Activated T-helper 2 cell treated with anti-CD3 and anti-CD28 coated beads, Interferon-gamma antibody, Interleukin-2, Interleukin-4, amounts not matched to agents 10 μg/mL and 5 μg/mL and 100 μg/mL, durations not matched to agents 14 hours and 24 hours and 36 hours (primary cell): ENCODE results near the gene KLHL7. TPM values are rescaled to one million over a fixed set of nuclear protein-coding genes. Genes with fewer than 3 reads are reported as not detected.

Experiments
- DNase-seq: peaks from one replicate; pipeline ENCODE4 v3.0.0; 2021; ENCODE audit warnings: low spot score
- H3K27ac Mint-ChIP-seq: one replicate; pipeline ENCODE4 v1.8.0; 2021; ENCODE audit warnings: mixed read lengths
- H3K27me3 Mint-ChIP-seq: one replicate; pipeline ENCODE4 v1.8.0; 2021; ENCODE audit warnings: low read depth, mixed read lengths
- H3K36me3 Mint-ChIP-seq: one replicate; pipeline ENCODE4 v1.8.0; 2021; ENCODE audit warnings: low read depth, mixed read lengths
- H3K4me1 Mint-ChIP-seq: one replicate; pipeline ENCODE4 v1.8.0; 2021; ENCODE audit warnings: low read depth, mixed read lengths
- H3K4me3 Mint-ChIP-seq: one replicate; pipeline ENCODE4 v1.8.0; 2021; ENCODE audit warnings: low read depth, mild to moderate bottlenecking, moderate library complexity, mixed read lengths
- H3K9me3 Mint-ChIP-seq: one replicate; pipeline ENCODE4 v1.8.0; 2021; ENCODE audit warnings: mixed read lengths
- intact Hi-C: fragments of 100-400 bp; cut with micrococcal nuclease; formaldehyde crosslinking; loops from one replicate; pipeline ENCODE4 v1.15.1; 2023
- total RNA-seq: library from RNA; stranded (reverse); gene quantifications from 2 replicates; pipeline ENCODE4 v1.2.3, GENCODE V29; 2022

KLHL7 gene, protein sequence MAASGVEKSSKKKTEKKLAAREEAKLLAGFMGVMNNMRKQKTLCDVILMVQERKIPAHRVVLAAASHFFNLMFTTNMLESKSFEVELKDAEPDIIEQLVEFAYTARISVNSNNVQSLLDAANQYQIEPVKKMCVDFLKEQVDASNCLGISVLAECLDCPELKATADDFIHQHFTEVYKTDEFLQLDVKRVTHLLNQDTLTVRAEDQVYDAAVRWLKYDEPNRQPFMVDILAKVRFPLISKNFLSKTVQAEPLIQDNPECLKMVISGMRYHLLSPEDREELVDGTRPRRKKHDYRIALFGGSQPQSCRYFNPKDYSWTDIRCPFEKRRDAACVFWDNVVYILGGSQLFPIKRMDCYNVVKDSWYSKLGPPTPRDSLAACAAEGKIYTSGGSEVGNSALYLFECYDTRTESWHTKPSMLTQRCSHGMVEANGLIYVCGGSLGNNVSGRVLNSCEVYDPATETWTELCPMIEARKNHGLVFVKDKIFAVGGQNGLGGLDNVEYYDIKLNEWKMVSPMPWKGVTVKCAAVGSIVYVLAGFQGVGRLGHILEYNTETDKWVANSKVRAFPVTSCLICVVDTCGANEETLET
- total RNA-seq, result 20.2 and 21.6 TPM in 2 replicates

DNA sequence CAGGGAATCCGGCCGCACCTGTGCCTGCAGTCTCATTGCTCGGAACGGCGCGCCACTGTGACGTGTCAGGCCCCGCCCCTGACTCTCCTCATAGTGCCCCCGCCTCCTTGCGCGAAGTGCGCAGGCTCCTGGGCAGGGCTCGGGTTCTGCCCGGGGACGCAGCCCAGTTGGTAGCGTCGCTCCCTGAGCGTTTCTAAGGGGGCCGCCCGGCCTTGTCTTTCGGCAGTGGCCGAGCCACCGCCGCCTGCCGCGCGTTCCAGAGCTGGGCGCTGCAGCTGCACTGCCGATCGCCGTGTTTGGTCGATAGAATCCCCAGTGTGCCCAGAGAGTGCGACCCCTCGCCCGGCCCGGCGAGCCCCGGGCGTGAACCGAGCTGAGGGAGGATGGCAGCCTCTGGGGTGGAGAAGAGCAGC, at the start of gene KLHL7:
Gene KLHL7 (plus strand): TSS at position 142 of the 413 bp plus-strand sequence. CDS start 242 bp downstream, at position 384.
- peak within 1 kb of the TSS; percentile 93 for H3K4me3 Mint-ChIP-seq
- peaks cover 30% of the 10 kb centered on the region for H3K4me1 Mint-ChIP-seq
- peaks cover 5% of the 10 kb centered on the region for H3K36me3 Mint-ChIP-seq
- H3K27me3 Mint-ChIP-seq, result no peaks in the 10 kb centered on the region
- intact Hi-C loops, result loop anchor here (1.0 to 5.0 kb wide), 4 partner anchors 76 to 369 kb away; partner anchors contain the start of genes HYCC1 and TOMM7
- DNase-seq, result peak; percentile 94
- H3K27ac Mint-ChIP-seq, result peak within 1 kb of the TSS; percentile 93
- H3K9me3 Mint-ChIP-seq, result no peaks in the 10 kb centered on the region

DNA sequence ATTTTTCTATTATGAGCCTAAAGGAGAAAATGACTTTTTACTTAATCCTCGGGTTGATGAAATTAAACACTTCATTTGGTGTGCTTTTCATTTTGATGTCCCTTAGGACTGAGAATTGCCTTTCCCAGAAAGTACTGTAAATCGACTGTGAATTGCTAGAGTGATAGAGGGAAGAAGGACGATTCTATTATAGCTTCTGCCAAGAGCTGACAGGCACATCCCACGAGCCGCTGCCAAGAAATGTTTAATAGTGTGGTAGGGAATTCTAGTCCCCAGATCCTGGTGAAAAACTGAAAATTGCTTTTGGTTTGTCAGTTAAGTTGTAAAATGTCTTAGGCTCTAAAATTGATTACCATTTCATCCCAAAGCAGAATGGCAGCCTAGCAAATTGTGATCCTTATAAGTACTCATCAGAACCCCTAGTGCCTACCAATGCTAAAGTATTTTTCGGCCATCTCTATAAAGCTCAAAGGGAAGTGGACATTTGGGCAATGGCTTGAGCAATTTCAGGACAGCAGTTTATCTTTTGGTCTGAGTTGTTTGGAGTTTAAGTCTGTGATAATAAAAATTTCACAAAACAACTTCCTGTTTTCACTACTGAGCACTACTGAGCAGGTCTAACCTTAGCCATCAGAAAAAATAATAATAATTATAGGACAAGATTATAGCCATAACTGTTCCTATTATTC, 47.0 kb upstream of the KLHL7 start:
- intact Hi-C loops, result no loop called here
- H3K36me3 Mint-ChIP-seq, result no peaks in the 10 kb centered on the region
- no peak for DNase-seq
- peaks cover 4% of the 10 kb centered on the region for H3K4me1 Mint-ChIP-seq
- peaks cover 7% of the 10 kb centered on the region for H3K27me3 Mint-ChIP-seq
- H3K9me3 Mint-ChIP-seq, result no peaks in the 10 kb centered on the region
- H3K4me3 Mint-ChIP-seq, result no peak overlapping the region
- no peak overlapping the region for H3K27ac Mint-ChIP-seq

DNA sequence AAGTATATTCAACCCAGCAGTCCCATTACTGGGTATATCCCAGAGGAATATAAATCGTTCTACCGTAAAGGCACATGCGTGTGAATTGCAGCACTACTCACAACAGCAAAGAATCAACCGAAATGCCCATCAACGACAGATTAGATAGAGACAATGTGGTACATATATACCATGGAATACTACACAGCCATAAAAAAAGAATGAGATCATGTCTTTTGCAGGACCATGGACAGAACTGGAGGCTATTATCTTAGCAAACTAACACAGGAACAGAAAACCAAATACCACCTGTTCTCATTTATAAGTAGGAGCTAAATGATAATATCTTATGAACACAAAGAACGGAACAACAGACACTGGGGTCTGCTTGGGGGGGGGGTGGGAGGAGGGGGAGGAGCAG, 44.3 kb upstream of the KLHL7 start:
- Mint-ChIP-seq H3K9me3 (no peaks in the 10 kb centered on the region), H3K4me1 (no peaks in the 10 kb centered on the region), H3K4me3 (no peak overlapping the region), H3K27me3 (peaks cover 12% of the 10 kb centered on the region), H3K27ac (no peak overlapping the region), H3K36me3 (no peaks in the 10 kb centered on the region)
- no peak for DNase-seq
- intact Hi-C loops, result no loop called here

DNA sequence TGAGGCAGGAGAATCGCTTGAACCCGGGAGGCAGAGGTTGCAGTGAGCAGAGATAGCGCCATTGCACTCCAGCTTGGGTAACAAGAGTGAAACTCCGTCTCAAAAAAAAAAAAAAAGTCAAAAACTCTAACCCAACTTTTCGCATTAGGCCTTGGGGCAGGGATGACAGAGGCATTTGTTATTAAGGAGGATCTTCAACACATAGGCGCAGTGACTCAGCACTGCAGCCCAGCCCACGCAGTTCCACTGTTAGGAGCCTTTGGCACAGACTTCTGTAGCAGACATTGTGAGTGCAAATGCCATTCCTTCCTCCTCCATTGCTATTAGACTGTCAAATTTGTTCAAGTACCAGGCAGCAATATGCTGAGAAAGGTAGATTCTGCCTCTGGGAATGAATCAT, 43.1 kb upstream of the KLHL7 start:
- Mint-ChIP-seq H3K4me1 (no peaks in the 10 kb centered on the region), H3K27ac (no peak overlapping the region), H3K4me3 (no peak overlapping the region), H3K36me3 (no peaks in the 10 kb centered on the region), H3K27me3 (peaks cover 16% of the 10 kb centered on the region), H3K9me3 (no peaks in the 10 kb centered on the region)
- DNase-seq, result no peak
- intact Hi-C loops, result no loop called here

DNA sequence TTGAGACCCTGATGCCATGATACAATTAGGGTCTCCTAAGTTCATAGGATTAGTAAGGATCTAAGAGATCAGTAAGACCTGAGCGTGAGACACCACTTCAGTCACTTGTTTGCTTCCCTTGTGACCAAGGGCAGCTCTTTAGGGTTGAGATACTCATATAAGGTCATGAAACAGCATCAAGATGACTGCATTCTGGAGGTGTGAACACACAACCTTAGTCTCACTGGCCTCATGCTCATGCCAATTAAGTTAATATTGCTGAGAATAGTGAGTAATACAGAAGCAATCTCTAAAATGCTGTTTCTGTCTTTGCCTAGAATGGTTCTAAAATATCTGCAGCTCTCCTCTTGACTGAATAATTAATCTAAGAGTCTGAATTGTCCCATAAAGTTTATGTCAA, 39.6 kb upstream of the KLHL7 start:
- no peaks in the 10 kb centered on the region for H3K36me3 Mint-ChIP-seq
- H3K4me3 Mint-ChIP-seq, result no peak overlapping the region
- intact Hi-C loops, result no loop called here
- no peak overlapping the region for H3K27ac Mint-ChIP-seq
- H3K4me1 Mint-ChIP-seq, result no peaks in the 10 kb centered on the region
- peaks cover 23% of the 10 kb centered on the region for H3K27me3 Mint-ChIP-seq
- no peaks in the 10 kb centered on the region for H3K9me3 Mint-ChIP-seq
- no peak for DNase-seq

DNA sequence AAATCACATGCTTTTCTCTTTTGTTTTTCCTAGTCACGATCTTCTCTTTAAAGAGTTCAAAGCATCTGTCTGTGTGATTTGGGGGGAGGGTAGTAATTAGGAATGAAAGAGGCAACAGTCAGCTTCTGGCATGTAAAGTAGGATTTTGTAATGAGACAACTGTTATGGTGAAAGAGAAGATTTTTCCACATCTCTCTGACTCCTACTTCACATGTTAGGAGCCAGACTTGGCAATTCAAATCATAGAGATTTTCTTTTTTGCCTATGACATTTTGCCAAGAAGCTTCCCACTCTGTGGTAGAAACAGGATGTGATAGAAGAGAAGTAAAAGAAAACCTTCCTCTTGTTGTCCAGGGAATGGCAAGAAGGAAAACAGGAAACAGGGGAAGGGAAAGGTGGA, 38.3 kb upstream of the KLHL7 start:
- intact Hi-C loops, result no loop called here

DNA sequence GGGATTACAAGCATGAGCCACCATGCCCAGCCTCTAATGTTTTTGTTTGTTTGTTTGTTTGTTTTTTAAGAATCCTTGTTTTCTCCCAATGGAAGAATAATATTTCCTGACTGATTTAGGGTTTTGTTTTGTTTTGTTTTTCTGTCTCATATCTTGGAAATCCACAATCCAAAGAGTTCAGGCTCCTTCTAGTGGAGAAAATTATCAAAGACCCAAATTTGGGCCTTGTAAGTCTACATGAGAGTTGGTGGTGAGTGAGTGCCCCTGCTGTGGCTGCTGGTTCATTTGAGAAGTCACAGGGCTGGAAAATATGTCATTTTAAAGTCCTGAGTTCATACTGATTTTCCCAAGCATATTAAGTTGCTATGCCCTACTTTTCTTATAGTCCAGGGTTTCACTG, 33.5 kb upstream of the KLHL7 start:
- no peaks in the 10 kb centered on the region for H3K36me3 Mint-ChIP-seq
- H3K4me3 Mint-ChIP-seq, result no peak overlapping the region
- intact Hi-C loops, result no loop called here
- H3K27me3 Mint-ChIP-seq, result peaks cover 33% of the 10 kb centered on the region
- no peak overlapping the region for H3K27ac Mint-ChIP-seq
- H3K9me3 Mint-ChIP-seq, result no peaks in the 10 kb centered on the region
- DNase-seq, result no peak
- H3K4me1 Mint-ChIP-seq, result no peaks in the 10 kb centered on the region

More for the DNA sequence above, 38.3 kb upstream of the KLHL7 start:
- no peaks in the 10 kb centered on the region for H3K9me3 Mint-ChIP-seq
- H3K4me3 Mint-ChIP-seq, result no peak overlapping the region
- H3K36me3 Mint-ChIP-seq, result no peaks in the 10 kb centered on the region
- H3K27ac Mint-ChIP-seq, result no peak overlapping the region
- peaks cover 21% of the 10 kb centered on the region for H3K27me3 Mint-ChIP-seq
- no peak for DNase-seq
- H3K4me1 Mint-ChIP-seq, result no peaks in the 10 kb centered on the region

DNA sequence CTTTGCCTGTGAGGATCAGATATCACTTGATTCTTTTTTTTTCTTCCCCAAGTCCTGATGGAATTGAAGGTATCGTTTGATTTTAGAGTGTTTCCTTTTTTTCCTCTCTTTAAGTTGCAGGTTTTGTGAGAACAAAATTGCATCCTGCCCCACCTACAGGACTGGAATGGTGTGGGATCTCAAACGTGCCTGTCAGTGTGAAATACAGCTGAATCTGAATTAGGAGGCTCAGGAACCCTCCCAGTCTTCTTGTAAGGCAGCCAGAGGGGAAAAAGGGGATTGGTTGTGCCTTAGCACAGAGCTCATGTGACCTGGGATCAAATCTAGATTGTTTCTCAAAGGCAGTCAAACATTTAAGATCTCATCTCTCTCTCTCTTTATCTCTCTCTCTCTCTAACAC, 32.7 kb upstream of the KLHL7 start:
- no peaks in the 10 kb centered on the region for H3K4me1 Mint-ChIP-seq
- no peaks in the 10 kb centered on the region for H3K36me3 Mint-ChIP-seq
- H3K4me3 Mint-ChIP-seq, result no peak overlapping the region
- H3K9me3 Mint-ChIP-seq, result no peaks in the 10 kb centered on the region
- H3K27me3 Mint-ChIP-seq, result peaks cover 35% of the 10 kb centered on the region
- H3K27ac Mint-ChIP-seq, result no peak overlapping the region
- intact Hi-C loops, result no loop called here
- no peak for DNase-seq

DNA sequence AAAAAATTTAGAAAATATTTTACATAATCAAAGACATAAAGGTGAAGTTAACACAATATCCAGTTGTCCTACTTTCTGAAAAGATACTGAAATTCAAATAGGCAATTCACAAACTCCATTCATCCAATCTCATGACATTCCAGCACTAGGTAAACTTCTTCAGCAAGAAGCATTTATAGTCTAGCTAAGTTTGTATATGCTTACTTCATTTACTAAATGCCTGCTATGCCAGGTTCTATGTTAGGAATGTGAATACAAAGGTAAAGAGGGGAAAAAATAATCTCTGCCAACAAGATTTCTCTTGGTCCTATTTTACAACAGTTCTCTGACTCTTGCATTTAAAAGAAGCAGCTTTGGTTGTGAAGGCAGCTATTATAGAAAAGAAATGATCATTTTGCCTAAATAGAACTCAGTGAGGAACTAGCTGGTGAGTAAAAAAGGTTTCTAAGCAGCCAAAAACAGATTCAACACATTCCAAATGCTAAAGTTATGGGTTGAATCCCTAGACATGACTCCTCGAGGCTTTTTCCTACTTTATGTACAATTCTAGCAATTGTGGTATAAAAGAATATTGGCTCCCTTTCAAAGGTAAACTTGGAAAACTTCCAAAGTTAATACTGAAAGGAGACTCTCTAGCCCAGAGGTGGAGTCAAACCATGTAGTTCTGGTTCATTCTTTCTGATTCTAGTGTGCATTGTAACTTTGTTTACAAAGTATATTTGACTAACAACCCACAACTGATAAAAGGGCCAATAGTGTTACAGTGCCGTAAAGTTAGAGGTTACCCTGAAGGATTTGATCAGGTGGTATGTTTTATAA, 30.9 kb upstream of the KLHL7 start:
- Mint-ChIP-seq H3K27me3 (peaks cover 34% of the 10 kb centered on the region), H3K9me3 (no peaks in the 10 kb centered on the region), H3K27ac (no peak overlapping the region), H3K4me1 (no peaks in the 10 kb centered on the region), H3K36me3 (no peaks in the 10 kb centered on the region), H3K4me3 (no peak overlapping the region)
- intact Hi-C loops, result no loop called here
- DNase-seq, result no peak

DNA sequence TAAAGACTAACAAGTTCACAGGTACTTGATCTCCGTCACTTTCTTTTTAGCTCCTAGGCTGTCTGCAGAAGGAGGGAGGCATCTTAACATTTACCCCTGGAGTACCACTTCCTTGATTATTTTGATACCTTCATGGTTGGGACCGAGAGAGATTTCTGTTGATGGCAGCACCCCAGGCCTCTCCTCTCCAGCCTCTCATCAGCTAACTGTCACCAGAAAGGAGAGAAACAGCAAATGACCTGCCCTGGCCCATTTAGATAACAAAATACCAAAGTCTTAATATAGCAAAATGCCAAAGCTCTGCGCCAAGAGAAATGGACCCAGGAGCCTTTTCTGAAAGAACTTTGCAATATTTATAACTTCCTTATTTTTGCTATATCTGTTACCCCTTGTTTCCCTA, 30.0 kb upstream of the KLHL7 start:
- no peak for DNase-seq
- H3K36me3 Mint-ChIP-seq, result no peaks in the 10 kb centered on the region
- H3K4me3 Mint-ChIP-seq, result no peak overlapping the region
- H3K4me1 Mint-ChIP-seq, result no peaks in the 10 kb centered on the region
- intact Hi-C loops, result no loop called here
- H3K27ac Mint-ChIP-seq, result no peak overlapping the region
- no peaks in the 10 kb centered on the region for H3K9me3 Mint-ChIP-seq
- H3K27me3 Mint-ChIP-seq, result peaks cover 30% of the 10 kb centered on the region

DNA sequence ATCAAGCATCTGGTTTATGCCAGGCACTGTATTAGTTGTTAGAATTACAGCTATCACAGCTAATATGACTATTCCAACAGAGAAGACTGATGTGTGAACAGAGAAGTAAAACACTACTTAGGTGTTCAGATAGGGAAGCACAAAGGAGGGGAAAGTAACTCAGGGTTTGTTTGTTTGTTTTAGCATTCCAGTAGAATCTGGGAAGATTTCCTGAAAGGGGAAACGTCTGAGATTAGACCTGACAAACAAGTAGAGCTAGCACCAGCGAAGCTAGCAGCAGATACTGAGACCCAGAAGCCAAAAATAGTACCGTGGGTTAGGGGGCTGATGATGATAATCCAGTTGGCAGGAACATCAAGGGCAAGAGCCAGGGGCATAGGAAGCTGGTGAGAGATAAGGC, 28.8 kb upstream of the KLHL7 start:
- Mint-ChIP-seq H3K4me1 (no peaks in the 10 kb centered on the region), H3K27me3 (peaks cover 29% of the 10 kb centered on the region), H3K4me3 (no peak overlapping the region), H3K27ac (no peak overlapping the region), H3K9me3 (no peaks in the 10 kb centered on the region), H3K36me3 (no peaks in the 10 kb centered on the region)
- intact Hi-C loops, result no loop called here
- no peak for DNase-seq

DNA sequence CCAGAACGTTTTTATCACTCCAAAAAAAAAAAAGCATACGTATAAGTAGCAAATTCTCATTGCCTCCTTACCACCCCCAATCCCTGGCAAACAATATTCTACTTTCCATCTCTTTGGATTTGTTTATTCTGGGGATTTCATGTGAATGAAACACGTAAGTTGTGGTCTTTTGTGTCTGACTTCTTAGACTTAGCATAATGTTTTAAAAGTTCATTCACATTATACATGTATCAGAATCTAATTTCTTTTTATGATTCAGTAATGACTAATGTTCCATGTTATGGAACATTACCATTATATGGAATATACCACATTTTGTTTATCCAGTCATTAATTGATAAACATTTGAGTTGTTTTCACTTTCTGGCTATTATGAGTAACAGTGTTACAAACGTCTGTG, 12.5 kb upstream of the KLHL7 start:
- Mint-ChIP-seq H3K36me3 (no peaks in the 10 kb centered on the region), H3K27ac (no peak overlapping the region), H3K27me3 (peaks cover 26% of the 10 kb centered on the region), H3K9me3 (no peaks in the 10 kb centered on the region), H3K4me1 (no peaks in the 10 kb centered on the region), H3K4me3 (no peak overlapping the region)
- no peak for DNase-seq
- intact Hi-C loops, result no loop called here
